GM19324 (cell line): ENCODE data around the gene GRM8.

ENCODE experiments used
- ATAC-seq: cut with Tn5 transposase; IDR thresholded peaks from one replicate; pipeline ENCODE4 v1.9.1; 2021; ENCODE audit warnings: mild to moderate bottlenecking, moderate library complexity; ENCODE audit not compliant: unreplicated experiment, low FRiP score

GRM8 gene

DNA sequence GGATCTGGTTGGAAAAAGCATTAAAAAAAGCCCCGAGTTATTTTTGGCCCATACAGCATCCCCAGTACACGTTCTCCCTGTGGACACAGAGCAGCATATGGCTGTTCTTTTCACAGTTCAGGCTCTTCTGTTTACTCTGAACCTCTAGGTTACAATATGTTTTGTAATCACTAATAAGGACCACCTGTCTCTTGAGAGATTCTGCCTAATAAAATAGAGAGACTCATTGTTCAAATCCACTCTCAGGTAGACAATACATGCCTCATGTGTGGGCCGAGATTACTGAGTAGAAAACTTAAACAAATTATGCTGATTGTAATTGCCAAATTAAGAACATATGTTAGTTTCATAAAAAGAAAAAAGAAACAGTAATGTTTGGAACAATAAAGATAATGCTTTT is 647.7 kb downstream of the GRM8 start:
- no peak for ATAC-seq

- ATAC-seq: no peak
Measured at GRCh38 chr7:126589068-126589684, 663.6 kb downstream of the GRM8 start.

GRCh38 chr7:126578338-126578737 is 674.4 kb downstream of the GRM8 start:
- ATAC-seq: peak; percentile 39

GRCh38 chr7:126574276-126575250 is 678.2 kb downstream of the GRM8 start:
- ATAC-seq: no peak

GRCh38 chr7:126570845-126571244 is 681.9 kb downstream of the GRM8 start:
- no peak for ATAC-seq

GRCh38 chr7:126569402-126569801 is 683.3 kb downstream of the GRM8 start:
- no peak for ATAC-seq

DNA sequence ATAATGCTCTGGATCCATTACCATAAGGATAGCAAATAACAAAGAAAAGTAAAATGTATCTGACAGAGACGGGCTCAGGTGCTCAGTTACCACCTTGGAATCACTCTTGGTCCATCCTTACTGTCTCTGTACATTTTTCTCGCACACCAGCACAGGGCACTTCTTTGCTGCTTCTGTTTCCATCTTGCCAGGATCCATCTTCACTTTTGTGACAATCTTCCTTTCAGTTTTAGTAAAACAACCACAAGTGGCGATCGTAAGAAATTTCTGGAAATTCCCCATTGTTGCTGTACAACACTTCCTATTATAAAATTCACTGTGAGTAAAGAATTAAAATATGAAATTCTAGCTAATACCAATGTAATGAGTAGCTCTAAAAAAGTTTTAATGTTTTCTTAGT is 695.5 kb downstream of the GRM8 start:
- peak; percentile 44 for ATAC-seq

GRCh38 chr7:126541406-126541805 is 711.3 kb downstream of the GRM8 start:
- ATAC-seq: no peak

DNA sequence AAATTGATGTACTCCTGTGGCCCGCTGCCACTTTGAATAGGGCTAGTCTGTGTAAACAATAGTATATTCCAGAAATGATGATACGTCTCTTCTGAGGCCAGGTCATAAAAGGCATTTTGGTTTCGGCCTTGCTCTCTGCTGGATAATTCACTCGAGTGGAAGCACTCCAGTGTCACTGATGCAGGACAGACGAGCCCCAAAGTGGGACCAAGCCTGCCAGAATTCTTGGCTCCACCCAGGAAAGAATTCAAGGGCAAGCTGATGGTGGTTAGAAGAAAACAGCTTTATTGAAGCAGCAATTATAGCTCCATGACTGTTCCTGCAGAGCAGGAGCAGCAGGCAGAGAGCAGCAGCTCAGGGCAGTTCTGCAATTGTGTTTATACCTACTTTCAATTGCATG is 717.6 kb downstream of the GRM8 start:
- ATAC-seq: no peak

- ATAC-seq: no peak
Measured at GRCh38 chr7:126533715-126534114, 719.0 kb downstream of the GRM8 start.

- ATAC-seq: no peak
Measured at GRCh38 chr7:126529833-126530232, 722.9 kb downstream of the GRM8 start.

DNA sequence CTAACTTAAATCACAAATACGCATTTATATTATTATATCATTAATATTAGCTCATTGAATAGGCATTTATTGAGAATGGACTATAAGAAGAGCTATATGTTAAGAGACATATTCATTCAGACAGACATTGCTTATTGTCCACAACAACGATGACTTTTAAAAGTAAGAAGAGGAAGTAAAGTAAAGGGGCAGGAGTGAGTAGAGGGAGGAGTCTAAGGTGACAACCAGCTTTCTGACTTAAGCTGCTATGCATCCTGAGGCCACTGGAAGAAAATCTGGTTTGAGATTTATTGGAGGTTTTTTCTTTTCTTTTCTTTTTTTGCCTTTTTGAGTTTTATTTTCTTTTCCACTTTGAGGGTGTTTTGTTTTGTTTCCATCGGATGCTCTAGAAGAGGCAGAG is 723.5 kb downstream of the GRM8 start:
- ATAC-seq: no peak

DNA sequence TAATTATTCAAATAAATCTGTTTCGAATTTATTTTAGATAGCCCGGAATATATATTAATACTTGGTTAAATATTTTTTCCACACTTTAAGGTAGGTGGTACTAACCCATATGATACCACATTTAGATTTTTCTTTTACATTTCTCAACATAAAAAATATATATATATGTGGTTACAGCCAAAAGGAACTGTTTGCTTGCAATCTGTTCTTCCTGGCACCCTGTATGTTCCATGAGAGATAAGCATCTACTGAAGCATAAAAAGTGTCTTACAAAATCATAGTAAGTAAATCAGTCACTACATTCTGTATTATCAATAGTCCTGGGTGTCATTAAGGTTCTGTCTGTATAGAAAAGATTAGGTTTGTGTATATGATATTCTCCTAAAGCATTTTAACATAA is 726.8 kb downstream of the GRM8 start:
- no peak for ATAC-seq

- ATAC-seq: no peak
Measured at GRCh38 chr7:126524967-126525366, 727.8 kb downstream of the GRM8 start.

- ATAC-seq: no peak
Measured at GRCh38 chr7:126511046-126511445, 741.7 kb downstream of the GRM8 start.

DNA sequence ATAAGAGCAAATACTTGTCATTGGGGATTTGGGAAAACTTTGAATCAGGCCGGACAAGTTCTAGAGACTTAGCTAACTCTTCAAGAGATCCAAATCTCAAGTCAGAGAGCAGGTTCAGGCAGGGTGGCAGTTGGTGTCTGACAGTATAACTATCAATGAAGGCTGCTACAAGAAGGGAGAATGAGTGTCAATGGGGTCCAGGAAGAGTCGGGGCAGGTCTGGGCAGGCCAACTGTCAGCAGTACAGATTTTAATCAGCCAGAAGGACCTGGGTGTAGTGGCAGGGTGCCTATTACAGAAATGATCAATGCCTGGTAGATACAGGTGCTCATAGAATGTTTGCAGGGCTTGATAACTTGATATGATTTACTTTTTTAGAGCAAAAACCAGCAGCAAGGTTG is 751.1 kb downstream of the GRM8 start:
- ATAC-seq: peak; percentile 72

- no peak for ATAC-seq
Measured at GRCh38 chr7:126499481-126499880, 753.3 kb downstream of the GRM8 start.

- no peak for ATAC-seq
Measured at GRCh38 chr7:126495733-126496132, 757.0 kb downstream of the GRM8 start.

GRCh38 chr7:126495001-126495400 is 757.7 kb downstream of the GRM8 start:
- no peak for ATAC-seq

DNA sequence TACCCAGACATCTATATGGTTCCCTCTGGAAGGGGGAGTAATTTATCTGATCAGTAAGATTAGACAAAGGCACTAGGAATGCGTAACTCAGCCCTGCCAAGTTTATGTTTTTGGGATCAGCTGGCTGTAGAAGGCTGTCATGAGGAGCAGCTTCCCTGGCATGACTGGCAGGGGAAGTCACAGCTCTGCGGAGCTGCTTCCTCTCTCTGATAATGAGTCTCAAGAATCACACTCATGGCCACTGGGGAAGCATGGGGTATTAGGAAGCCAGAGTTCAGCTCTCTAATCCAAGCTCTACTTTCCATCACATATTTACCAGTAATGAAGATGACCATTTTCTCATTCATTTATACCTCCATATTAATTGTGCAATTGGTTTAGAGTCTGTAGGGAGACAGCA is 758.9 kb downstream of the GRM8 start:
- ATAC-seq: no peak

GRCh38 chr7:126489874-126490273 is 762.9 kb downstream of the GRM8 start:
- no peak for ATAC-seq
